Measurements from ENCODE around the gene COL1A2. TPM values are rescaled to one million over a fixed set of nuclear protein-coding genes. Genes with fewer than 3 reads are reported as not detected.

The COL1A2 gene
- total RNA-seq, 1 donor from 2014 or later, result 11.2 TPM

DNA sequence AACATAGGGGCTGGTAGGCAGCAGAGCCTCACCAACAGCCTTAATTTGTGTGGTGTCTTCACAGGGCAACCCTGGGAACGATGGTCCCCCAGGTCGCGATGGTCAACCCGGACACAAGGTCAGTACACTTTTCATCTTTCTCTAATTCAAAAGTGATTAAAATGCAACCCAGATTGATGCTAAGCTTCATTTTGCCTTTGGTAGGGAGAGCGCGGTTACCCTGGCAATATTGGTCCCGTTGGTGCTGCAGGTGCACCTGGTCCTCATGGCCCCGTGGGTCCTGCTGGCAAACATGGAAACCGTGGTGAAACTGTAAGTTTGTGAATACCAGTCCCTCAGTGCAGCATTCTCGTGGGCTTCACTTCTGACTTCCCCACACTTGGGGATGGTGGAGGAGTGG lies 30.9 kb downstream of the COL1A2 start:
- DNase-seq (ENCODE audit: low read depth), result no peak
- TF ChIP-seq, protein P1, sequence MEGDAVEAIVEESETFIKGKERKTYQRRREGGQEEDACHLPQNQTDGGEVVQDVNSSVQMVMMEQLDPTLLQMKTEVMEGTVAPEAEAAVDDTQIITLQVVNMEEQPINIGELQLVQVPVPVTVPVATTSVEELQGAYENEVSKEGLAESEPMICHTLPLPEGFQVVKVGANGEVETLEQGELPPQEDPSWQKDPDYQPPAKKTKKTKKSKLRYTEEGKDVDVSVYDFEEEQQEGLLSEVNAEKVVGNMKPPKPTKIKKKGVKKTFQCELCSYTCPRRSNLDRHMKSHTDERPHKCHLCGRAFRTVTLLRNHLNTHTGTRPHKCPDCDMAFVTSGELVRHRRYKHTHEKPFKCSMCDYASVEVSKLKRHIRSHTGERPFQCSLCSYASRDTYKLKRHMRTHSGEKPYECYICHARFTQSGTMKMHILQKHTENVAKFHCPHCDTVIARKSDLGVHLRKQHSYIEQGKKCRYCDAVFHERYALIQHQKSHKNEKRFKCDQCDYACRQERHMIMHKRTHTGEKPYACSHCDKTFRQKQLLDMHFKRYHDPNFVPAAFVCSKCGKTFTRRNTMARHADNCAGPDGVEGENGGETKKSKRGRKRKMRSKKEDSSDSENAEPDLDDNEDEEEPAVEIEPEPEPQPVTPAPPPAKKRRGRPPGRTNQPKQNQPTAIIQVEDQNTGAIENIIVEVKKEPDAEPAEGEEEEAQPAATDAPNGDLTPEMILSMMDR (IDR thresholded peaks at IDR 0.05; ENCODE audit: insufficient read depth, low read length, poor library complexity, severe bottlenecking), result no peak
- Histone ChIP-seq H3K4me3 (ENCODE audit: low read depth, low read length) (no peak overlapping the region), H3K36me3 (ENCODE audit: control insufficient read depth, insufficient read depth, low read length) (no peaks in the 10 kb centered on the region), H3K27me3 (ENCODE audit: control insufficient read depth, insufficient read depth, low read length) (no peaks in the 10 kb centered on the region)

DNA sequence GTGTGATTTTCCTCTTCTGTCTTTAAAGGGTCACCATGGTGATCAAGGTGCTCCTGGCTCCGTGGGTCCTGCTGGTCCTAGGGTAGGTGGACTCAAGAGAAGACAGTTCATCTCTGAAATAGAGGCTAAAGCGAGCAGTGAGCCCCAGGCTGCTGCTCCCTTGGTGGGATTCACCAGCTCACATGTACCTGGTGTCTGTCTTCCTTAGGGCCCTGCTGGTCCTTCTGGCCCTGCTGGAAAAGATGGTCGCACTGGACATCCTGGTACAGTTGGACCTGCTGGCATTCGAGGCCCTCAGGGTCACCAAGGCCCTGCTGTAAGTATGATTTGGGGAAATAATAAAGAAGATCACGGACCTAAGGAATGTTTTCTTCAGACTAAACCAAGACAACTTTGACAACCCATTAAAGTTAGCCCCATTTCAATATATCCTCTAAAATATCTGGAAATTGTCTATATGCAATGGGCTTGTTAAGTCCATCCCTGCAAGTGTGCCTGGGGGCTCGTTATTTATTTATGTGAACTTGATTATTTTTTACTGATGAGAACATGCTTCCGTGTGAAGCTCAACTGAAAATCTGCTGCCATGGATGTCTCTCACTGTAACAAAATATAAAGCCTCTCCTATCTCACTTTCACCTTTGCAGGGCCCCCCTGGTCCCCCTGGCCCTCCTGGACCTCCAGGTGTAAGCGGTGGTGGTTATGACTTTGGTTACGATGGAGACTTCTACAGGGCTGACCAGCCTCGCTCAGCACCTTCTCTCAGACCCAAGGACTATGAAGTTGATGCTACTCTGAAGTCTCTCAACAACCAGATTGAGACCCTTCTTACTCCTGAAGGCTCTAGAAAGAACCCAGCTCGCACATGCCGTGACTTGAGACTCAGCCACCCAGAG lies 32.5 kb downstream of the COL1A2 start:
- no peaks in the 10 kb centered on the region for H3K36me3 ChIP-seq (ENCODE audit: control insufficient read depth, insufficient read depth, low read length)
- no peak overlapping the region for H3K4me3 ChIP-seq (ENCODE audit: low read depth, low read length)
- no peak for DNase-seq (ENCODE audit: low read depth)
- TF ChIP-seq, protein P1 (IDR thresholded peaks at IDR 0.05; ENCODE audit: insufficient read depth, low read length, poor library complexity, severe bottlenecking), result no peak
- no peaks in the 10 kb centered on the region for H3K27me3 ChIP-seq (ENCODE audit: control insufficient read depth, insufficient read depth, low read length)

DNA sequence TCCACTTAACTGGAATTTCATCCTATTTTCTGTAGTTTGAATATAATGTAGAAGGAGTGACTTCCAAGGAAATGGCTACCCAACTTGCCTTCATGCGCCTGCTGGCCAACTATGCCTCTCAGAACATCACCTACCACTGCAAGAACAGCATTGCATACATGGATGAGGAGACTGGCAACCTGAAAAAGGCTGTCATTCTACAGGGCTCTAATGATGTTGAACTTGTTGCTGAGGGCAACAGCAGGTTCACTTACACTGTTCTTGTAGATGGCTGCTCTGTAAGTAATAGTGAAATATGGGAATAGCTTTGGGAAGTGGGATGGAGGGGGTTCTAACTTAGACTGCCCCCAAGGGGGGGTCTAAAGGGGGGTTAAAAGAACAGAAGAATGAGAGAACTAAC lies 34.5 kb downstream of the COL1A2 start:
- no peaks in the 10 kb centered on the region for H3K27me3 ChIP-seq (ENCODE audit: control insufficient read depth, insufficient read depth, low read length)
- TF ChIP-seq, protein P1 (IDR thresholded peaks at IDR 0.05; ENCODE audit: insufficient read depth, low read length, poor library complexity, severe bottlenecking), result no peak
- H3K36me3 ChIP-seq (ENCODE audit: control insufficient read depth, insufficient read depth, low read length), result no peaks in the 10 kb centered on the region
- H3K4me3 ChIP-seq (ENCODE audit: low read depth, low read length), result no peak overlapping the region
- no peak for DNase-seq (ENCODE audit: low read depth)

DNA sequence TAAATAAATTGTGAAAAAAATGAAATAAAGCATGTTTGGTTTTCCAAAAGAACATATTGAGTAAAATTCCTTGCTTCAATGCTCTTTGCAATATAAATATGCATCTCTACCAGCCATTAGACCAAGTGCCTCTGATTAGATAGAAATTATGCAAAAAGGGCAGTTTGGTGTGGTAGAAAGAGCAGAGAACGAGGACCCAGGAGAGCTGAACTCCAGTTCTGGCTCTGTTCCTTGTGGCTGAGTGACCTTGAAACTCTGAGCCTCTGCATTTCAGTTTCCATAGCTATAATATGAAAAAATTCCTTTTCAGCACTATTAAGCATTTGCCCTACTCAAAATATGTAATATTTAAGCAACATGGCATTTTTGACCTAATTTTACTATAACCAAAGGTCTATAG lies 36.5 kb downstream of the COL1A2 start:
- TF ChIP-seq, protein P1 (IDR thresholded peaks at IDR 0.05; ENCODE audit: insufficient read depth, low read length, poor library complexity, severe bottlenecking), result no peak
- DNase-seq (ENCODE audit: low read depth), result no peak
- Histone ChIP-seq H3K36me3 (ENCODE audit: control insufficient read depth, insufficient read depth, low read length) (no peaks in the 10 kb centered on the region), H3K27me3 (ENCODE audit: control insufficient read depth, insufficient read depth, low read length) (no peaks in the 10 kb centered on the region), H3K4me3 (ENCODE audit: low read depth, low read length) (no peak overlapping the region)

DNA sequence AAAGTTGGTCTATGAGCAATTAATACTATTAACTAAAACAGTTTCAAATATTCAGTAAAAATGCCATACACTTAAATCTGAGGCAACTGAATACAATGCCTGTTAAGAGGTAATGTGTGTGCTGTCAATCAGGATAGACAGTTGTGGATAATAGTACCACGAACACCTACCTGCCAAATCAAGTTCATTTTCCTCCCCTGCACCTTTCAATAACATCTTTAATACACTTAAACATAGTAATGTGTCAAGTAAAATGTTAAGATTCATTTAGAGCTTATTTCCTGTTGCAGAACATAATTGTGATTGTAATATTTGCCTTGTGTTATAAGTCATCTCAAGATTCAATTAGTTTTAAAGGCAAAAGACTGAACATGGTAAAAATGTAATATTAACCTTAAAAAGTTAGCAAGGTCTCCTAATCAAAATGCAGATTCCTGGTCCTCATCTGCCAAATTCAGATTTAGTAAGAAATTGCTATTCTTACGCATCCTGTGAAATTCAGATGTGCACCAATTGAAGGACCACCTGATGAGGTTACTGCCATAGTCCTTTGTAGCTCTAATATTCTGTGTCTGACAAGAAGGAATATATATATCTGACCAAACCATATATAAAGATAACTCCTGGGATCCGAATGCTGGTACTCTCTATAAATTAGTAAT lies 37.1 kb downstream of the COL1A2 start:
- DNase-seq (ENCODE audit: low read depth), result no peak
- no peak overlapping the region for H3K4me3 ChIP-seq (ENCODE audit: low read depth, low read length)
- H3K36me3 ChIP-seq (ENCODE audit: control insufficient read depth, insufficient read depth, low read length), result no peaks in the 10 kb centered on the region
- H3K27me3 ChIP-seq (ENCODE audit: control insufficient read depth, insufficient read depth, low read length), result no peaks in the 10 kb centered on the region
- TF ChIP-seq, protein P1 (IDR thresholded peaks at IDR 0.05; ENCODE audit: insufficient read depth, low read length, poor library complexity, severe bottlenecking), result no peak
